ENCODE data around the gene SNX1.
"Not testable (repeated sequence)": the region's sequence is repeated elsewhere in the genome, so short reads cannot be mapped to it uniquely, and the experiment has no call there.

SNX1 gene

GRCh38 chr15:64105113-64105704, 9.4 kb downstream of the SNX1 start:
- no peak overlapping the region for H3K4me2 ChIP-seq (ENCODE audit: low read length, poor library complexity, severe bottlenecking)
- H3K18ac ChIP-seq (ENCODE audit: low read depth in 1 of 2, low read length in 2 of 2): no peak overlapping the region
- peak; percentile 83 for DNase-seq
- no peak overlapping the region for H4K91ac ChIP-seq (ENCODE audit: low read length)
- H3K27ac ChIP-seq (ENCODE audit: low read length, poor library complexity, severe bottlenecking): no peak overlapping the region
- H2AK5ac ChIP-seq (ENCODE audit: low read length, severe bottlenecking): no peak overlapping the region
- H3K27me3 ChIP-seq (ENCODE audit: control insufficient read depth in 1 of 2, insufficient read depth in 1 of 2, low read length in 2 of 2): no peaks in the 10 kb centered on the region
- WGBS: 79% methylated on average over 9 of the region's 9 CpGs
- H4K8ac ChIP-seq (ENCODE audit: low read length): no peak overlapping the region
- H2AFZ ChIP-seq (ENCODE audit: low read depth, low read length): no peak overlapping the region
- H3K9ac ChIP-seq (ENCODE audit: low read length): peak overlapping the region; percentile 69
- H3K79me1 ChIP-seq (replicated peaks; ENCODE audit: low read length, poor library complexity, severe bottlenecking): peaks cover 13% of the 10 kb centered on the region
- no peak overlapping the region for H3K4ac ChIP-seq (ENCODE audit: low read depth in 1 of 2, low read length in 2 of 2)
- H2BK120ac ChIP-seq (ENCODE audit: low read depth, low read length): no peak overlapping the region
- no peak overlapping the region for H2BK12ac ChIP-seq (ENCODE audit: low read length in 2 of 2)
- H3K4me3 ChIP-seq (ENCODE audit: insufficient read depth in 1 of 2, low read depth in 1 of 2, low read length in 2 of 2): peak overlapping the region in 1 of 2 experiments; percentile 22
- no peak overlapping the region for H3K14ac ChIP-seq (ENCODE audit: low read length in 2 of 2)
- H3K23ac ChIP-seq (ENCODE audit: low read length in 2 of 2): no peak overlapping the region
- H3K4me1 ChIP-seq (ENCODE audit: control insufficient read depth, insufficient read depth, low read depth, low read length): peaks cover 1% of the 10 kb centered on the region
- peaks cover 2 to 7% of the 10 kb centered on the region in 2 experiments for H3K36me3 ChIP-seq (ENCODE audit: control insufficient read depth in 1 of 2, insufficient read depth in 2 of 2, low read depth in 1 of 2, low read length in 2 of 2)
- H2BK5ac ChIP-seq (ENCODE audit: low read depth, low read length, poor library complexity, severe bottlenecking): no peak overlapping the region
- H3K9me3 ChIP-seq (ENCODE audit: control insufficient read depth, low read length): no peaks in the 10 kb centered on the region
- H2BK15ac ChIP-seq (ENCODE audit: low read depth, poor library complexity, severe bottlenecking): no peak overlapping the region

DNA sequence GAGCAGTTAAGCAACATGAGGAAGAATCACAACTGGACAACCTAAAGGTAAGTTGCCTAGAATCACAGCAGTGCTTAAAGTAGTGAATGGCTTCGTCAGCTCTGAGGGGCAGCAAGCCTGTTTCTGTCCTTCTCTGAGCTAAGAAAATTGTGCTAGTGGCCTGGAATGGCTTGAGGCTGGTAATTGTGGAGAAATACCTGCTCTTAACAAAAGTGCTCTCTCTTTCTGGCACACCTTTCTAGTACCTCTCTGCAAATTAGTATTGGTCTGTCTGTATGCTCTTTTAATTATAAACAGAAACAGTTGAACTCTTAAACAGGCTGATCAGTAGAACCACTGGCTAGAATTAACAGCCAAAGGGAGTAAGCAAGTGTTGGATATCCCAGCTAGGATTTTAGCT, 11.6 kb downstream of the SNX1 start:
- Histone ChIP-seq H3K36me3 (ENCODE audit: control insufficient read depth in 1 of 2, insufficient read depth in 2 of 2, low read depth in 1 of 2, low read length in 2 of 2) (peaks cover 0 to 7% of the 10 kb centered on the region in 2 experiments), H2BK15ac (ENCODE audit: low read depth, poor library complexity, severe bottlenecking) (no peak overlapping the region), H3K27me3 (ENCODE audit: control insufficient read depth in 1 of 2, insufficient read depth in 1 of 2, low read length in 2 of 2) (no peaks in the 10 kb centered on the region), H3K9ac (ENCODE audit: low read length) (no peak overlapping the region), H3K4me1 (ENCODE audit: control insufficient read depth, insufficient read depth, low read depth, low read length) (peaks cover 2% of the 10 kb centered on the region), H4K91ac (ENCODE audit: low read length) (no peak overlapping the region), H2BK5ac (ENCODE audit: low read depth, low read length, poor library complexity, severe bottlenecking) (no peak overlapping the region), H2AFZ (ENCODE audit: low read depth, low read length) (no peak overlapping the region), H3K4ac (ENCODE audit: low read depth in 1 of 2, low read length in 2 of 2) (peak overlapping the region in 1 of 2 experiments; percentile 51), H3K9me3 (ENCODE audit: control insufficient read depth, low read length) (no peaks in the 10 kb centered on the region), H3K4me2 (ENCODE audit: low read length, poor library complexity, severe bottlenecking) (no peak overlapping the region), H4K8ac (ENCODE audit: low read length) (no peak overlapping the region), H3K79me1 (replicated peaks; ENCODE audit: low read length, poor library complexity, severe bottlenecking) (peaks cover 16% of the 10 kb centered on the region), H3K14ac (ENCODE audit: low read length in 2 of 2) (no peak overlapping the region), H2BK120ac (ENCODE audit: low read depth, low read length) (no peak overlapping the region), H3K23ac (ENCODE audit: low read length in 2 of 2) (no peak overlapping the region), H2BK12ac (ENCODE audit: low read length in 2 of 2) (no peak overlapping the region), H3K18ac (ENCODE audit: low read depth in 1 of 2, low read length in 2 of 2) (no peak overlapping the region), H2AK5ac (ENCODE audit: low read length, severe bottlenecking) (no peak overlapping the region), H3K4me3 (ENCODE audit: insufficient read depth in 1 of 2, low read depth in 1 of 2, low read length in 2 of 2) (no peak overlapping the region), H3K27ac (ENCODE audit: low read length, poor library complexity, severe bottlenecking) (no peak overlapping the region)
- 100% methylated on average over 1 of the region's 1 CpG for WGBS
- no peak for DNase-seq

DNA sequence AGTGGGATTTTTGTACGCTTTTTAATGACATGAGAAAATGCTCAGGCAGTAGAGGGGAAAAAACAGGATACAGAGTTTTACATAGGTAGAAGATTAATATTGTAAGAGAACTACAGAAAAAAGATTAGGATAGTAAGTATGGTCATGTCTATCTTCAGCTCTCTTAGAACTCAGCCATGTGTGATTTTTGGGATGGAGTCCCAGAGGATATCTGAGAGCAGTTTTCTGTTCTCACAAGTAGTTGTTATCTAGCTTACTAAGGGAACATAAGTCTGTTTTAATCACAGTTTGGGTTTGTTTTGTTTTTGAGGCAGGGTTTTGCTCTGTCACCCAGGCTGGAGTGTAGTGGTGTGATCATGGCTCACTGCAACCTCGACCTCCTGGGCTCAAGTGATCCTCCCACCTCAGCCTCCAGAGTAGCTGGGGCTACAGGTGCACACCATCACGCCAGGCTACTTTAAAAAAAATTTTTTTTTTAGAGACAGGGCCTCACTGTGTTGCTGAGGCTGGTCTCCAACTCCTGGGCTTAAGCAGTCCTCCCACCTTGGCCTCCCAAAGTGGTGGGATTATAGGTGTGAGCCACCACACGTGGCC, 14.4 kb downstream of the SNX1 start:
- not testable (repeated sequence) for H3K27me3 ChIP-seq (ENCODE audit: control insufficient read depth in 1 of 2, insufficient read depth in 1 of 2, low read length in 2 of 2); H3K4me3 ChIP-seq (ENCODE audit: insufficient read depth in 1 of 2, low read depth in 1 of 2, low read length in 2 of 2); DNase-seq; H3K9me3 ChIP-seq (ENCODE audit: control insufficient read depth, low read length); H3K9ac ChIP-seq (ENCODE audit: low read length); H2BK15ac ChIP-seq (ENCODE audit: low read depth, poor library complexity, severe bottlenecking); H2AK5ac ChIP-seq (ENCODE audit: low read length, severe bottlenecking); H4K8ac ChIP-seq (ENCODE audit: low read length); H3K14ac ChIP-seq (ENCODE audit: low read length in 2 of 2); H4K91ac ChIP-seq (ENCODE audit: low read length); H2BK5ac ChIP-seq (ENCODE audit: low read depth, low read length, poor library complexity, severe bottlenecking); H3K27ac ChIP-seq (ENCODE audit: low read length, poor library complexity, severe bottlenecking); H2BK120ac ChIP-seq (ENCODE audit: low read depth, low read length); H2BK12ac ChIP-seq (ENCODE audit: low read length in 2 of 2); H2AFZ ChIP-seq (ENCODE audit: low read depth, low read length); H3K4me1 ChIP-seq (ENCODE audit: control insufficient read depth, insufficient read depth, low read depth, low read length); H3K23ac ChIP-seq (ENCODE audit: low read length in 2 of 2); H3K18ac ChIP-seq (ENCODE audit: low read depth in 1 of 2, low read length in 2 of 2); H3K4me2 ChIP-seq (ENCODE audit: low read length, poor library complexity, severe bottlenecking); H3K4ac ChIP-seq (ENCODE audit: low read depth in 1 of 2, low read length in 2 of 2)
- peaks cover 6 to 36% of the 10 kb centered on the region in 2 experiments for H3K36me3 ChIP-seq (ENCODE audit: control insufficient read depth in 1 of 2, insufficient read depth in 2 of 2, low read depth in 1 of 2, low read length in 2 of 2)
- H3K79me1 ChIP-seq (replicated peaks; ENCODE audit: low read length, poor library complexity, severe bottlenecking): peaks cover 19% of the 10 kb centered on the region
- over 99% methylated on average over 4 of the region's 4 CpGs for WGBS

GRCh38 chr15:64110950-64111678, 15.3 kb downstream of the SNX1 start:
- H3K18ac ChIP-seq (ENCODE audit: low read depth in 1 of 2, low read length in 2 of 2): no peak overlapping the region
- H4K8ac ChIP-seq (ENCODE audit: low read length): no peak overlapping the region
- H3K9me3 ChIP-seq (ENCODE audit: control insufficient read depth, low read length): no peaks in the 10 kb centered on the region
- H3K14ac ChIP-seq (ENCODE audit: low read length in 2 of 2): no peak overlapping the region
- no peak overlapping the region for H3K27ac ChIP-seq (ENCODE audit: low read length, poor library complexity, severe bottlenecking)
- no peak overlapping the region for H3K23ac ChIP-seq (ENCODE audit: low read length in 2 of 2)
- no peak overlapping the region for H2BK12ac ChIP-seq (ENCODE audit: low read length in 2 of 2)
- no peak overlapping the region for H3K4me3 ChIP-seq (ENCODE audit: insufficient read depth in 1 of 2, low read depth in 1 of 2, low read length in 2 of 2)
- no peak overlapping the region for H2BK120ac ChIP-seq (ENCODE audit: low read depth, low read length)
- no peak overlapping the region for H2AK5ac ChIP-seq (ENCODE audit: low read length, severe bottlenecking)
- 93% methylated on average over 1 of the region's 3 CpGs for WGBS
- no peak overlapping the region for H3K9ac ChIP-seq (ENCODE audit: low read length)
- no peak for DNase-seq
- no peaks in the 10 kb centered on the region for H3K27me3 ChIP-seq (ENCODE audit: control insufficient read depth in 1 of 2, insufficient read depth in 1 of 2, low read length in 2 of 2)
- H2BK5ac ChIP-seq (ENCODE audit: low read depth, low read length, poor library complexity, severe bottlenecking): no peak overlapping the region
- H4K91ac ChIP-seq (ENCODE audit: low read length): no peak overlapping the region
- H3K4ac ChIP-seq (ENCODE audit: low read depth in 1 of 2, low read length in 2 of 2): no peak overlapping the region
- H3K4me1 ChIP-seq (ENCODE audit: control insufficient read depth, insufficient read depth, low read depth, low read length): peaks cover 5% of the 10 kb centered on the region
- H3K79me1 ChIP-seq (replicated peaks; ENCODE audit: low read length, poor library complexity, severe bottlenecking): peaks cover 24% of the 10 kb centered on the region
- H3K4me2 ChIP-seq (ENCODE audit: low read length, poor library complexity, severe bottlenecking): no peak overlapping the region
- H3K36me3 ChIP-seq (ENCODE audit: control insufficient read depth in 1 of 2, insufficient read depth in 2 of 2, low read depth in 1 of 2, low read length in 2 of 2): peaks cover 8 to 45% of the 10 kb centered on the region in 2 experiments
- no peak overlapping the region for H2BK15ac ChIP-seq (ENCODE audit: low read depth, poor library complexity, severe bottlenecking)
- H2AFZ ChIP-seq (ENCODE audit: low read depth, low read length): no peak overlapping the region

Data from mesenchymal stem cell (in vitro differentiated cells and primary cell).